Neural progenitor cell (in vitro differentiated cells): ENCODE results near the gene GTPBP1.

Source experiments
- EZH2 ChIP-seq: fragments of 200-600 bp; sonication (generic); IDR thresholded peaks from 2 replicates; pipeline ENCODE4 v1.6.1; 2017; ENCODE audit warnings: antibody characterized with exemption, mild to moderate bottlenecking, moderate library complexity
- EZH2phosphoT487 ChIP-seq: fragments of 200-600 bp; sonication (generic); IDR thresholded peaks from 2 replicates; pipeline ENCODE4 v1.6.1; 2017; ENCODE audit warnings: antibody characterized with exemption
- TF ChIP-seq, protein P1 (sequence below): fragments of 200-600 bp; sonication (generic); IDR thresholded peaks from 2 replicates; pipeline ENCODE4 v1.5.1; 2017; ENCODE audit warnings: antibody characterized with exemption, mild to moderate bottlenecking

DNA sequence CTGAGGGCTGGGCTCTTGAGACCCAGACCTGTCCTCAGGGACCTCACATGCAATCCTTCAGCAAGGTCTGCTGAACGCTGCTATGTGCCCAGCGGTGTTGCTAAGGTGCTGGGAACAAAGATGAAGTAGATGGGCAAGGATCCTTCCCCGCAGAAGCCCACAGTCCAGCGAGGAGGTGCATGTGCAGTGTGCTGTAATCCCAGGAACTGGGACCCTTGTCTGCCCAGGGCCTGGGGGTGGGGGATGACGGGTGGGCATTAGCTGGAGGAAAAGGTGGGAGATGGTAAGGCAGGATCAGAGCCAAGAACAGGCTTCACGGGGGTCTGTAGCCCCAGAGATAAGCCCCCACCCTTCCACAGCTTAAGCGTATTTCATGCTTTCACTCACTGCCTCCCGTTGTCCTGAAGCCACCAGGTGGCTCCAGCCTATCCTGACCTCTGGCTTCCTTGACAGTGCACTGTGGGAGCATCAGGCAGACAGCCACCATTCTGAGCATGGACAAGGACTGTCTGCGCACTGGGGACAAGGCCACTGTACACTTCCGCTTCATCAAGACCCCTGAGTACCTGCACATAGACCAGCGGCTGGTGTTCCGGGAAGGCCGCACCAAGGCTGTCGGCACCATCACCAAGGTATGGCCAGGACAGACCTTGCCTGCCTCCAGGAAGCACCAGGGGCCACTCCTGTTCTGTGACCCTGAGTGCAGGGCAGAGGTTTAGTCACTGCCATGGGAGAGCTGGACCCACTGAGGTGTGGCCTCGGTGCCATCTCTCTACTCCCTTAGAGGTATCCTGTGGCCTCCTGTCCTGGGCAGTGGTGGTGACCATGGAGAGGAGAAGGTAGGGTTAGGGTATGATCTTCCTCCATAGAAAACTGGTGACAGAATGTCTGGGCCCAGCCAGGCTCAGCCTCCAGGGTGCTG is 22.0 kb downstream of the GTPBP1 start:
- TF ChIP-seq, protein P1, sequence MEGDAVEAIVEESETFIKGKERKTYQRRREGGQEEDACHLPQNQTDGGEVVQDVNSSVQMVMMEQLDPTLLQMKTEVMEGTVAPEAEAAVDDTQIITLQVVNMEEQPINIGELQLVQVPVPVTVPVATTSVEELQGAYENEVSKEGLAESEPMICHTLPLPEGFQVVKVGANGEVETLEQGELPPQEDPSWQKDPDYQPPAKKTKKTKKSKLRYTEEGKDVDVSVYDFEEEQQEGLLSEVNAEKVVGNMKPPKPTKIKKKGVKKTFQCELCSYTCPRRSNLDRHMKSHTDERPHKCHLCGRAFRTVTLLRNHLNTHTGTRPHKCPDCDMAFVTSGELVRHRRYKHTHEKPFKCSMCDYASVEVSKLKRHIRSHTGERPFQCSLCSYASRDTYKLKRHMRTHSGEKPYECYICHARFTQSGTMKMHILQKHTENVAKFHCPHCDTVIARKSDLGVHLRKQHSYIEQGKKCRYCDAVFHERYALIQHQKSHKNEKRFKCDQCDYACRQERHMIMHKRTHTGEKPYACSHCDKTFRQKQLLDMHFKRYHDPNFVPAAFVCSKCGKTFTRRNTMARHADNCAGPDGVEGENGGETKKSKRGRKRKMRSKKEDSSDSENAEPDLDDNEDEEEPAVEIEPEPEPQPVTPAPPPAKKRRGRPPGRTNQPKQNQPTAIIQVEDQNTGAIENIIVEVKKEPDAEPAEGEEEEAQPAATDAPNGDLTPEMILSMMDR: no peak
- TF ChIP-seq EZH2 (no peak), EZH2phosphoT487 (no peak)
